Mucosa of rectum (tissue), 2 donors: ENCODE data around the gene TREX2.

Experiments
- H3K27ac ChIP-seq, 2 donors: one replicate each; pipeline ENCODE4 v1.7.0; 2013; ENCODE audit warnings: inconsistent platforms in 2 of 2, low read depth in 2 of 2, low read length in 2 of 2
- H3K27me3 ChIP-seq, 2 donors: one replicate each; pipeline ENCODE4 v1.7.0; 2013; ENCODE audit warnings: low read length in 2 of 2; ENCODE audit not compliant: control insufficient read depth in 2 of 2, insufficient read depth in 2 of 2
- H3K36me3 ChIP-seq, 2 donors: one replicate each; pipeline ENCODE4 v1.7.0; 2013; ENCODE audit warnings: low read length in 2 of 2; ENCODE audit not compliant: control insufficient read depth in 2 of 2, insufficient read depth in 2 of 2
- H3K4me1 ChIP-seq, 2 donors: one replicate each; pipeline ENCODE4 v1.7.0; 2013; ENCODE audit warnings: low read length in 2 of 2, mild to moderate bottlenecking in 1 of 2; ENCODE audit not compliant: control insufficient read depth in 2 of 2, insufficient read depth in 2 of 2
- H3K4me3 ChIP-seq, 2 donors: one replicate each; pipeline ENCODE4 v1.7.0; 2013; ENCODE audit warnings: low read length in 2 of 2
- H3K9ac ChIP-seq, 2 donors: one replicate each; pipeline ENCODE4 v1.7.0; 2013; ENCODE audit warnings: low read length in 2 of 2, low read depth in 1 of 2, mild to moderate bottlenecking in 1 of 2
- H3K9me3 ChIP-seq, 2 donors: one replicate each; pipeline ENCODE4 v1.7.0; 2013; ENCODE audit warnings: low read length in 2 of 2; ENCODE audit not compliant: control insufficient read depth in 2 of 2
- donor health status: healthy.
- donor health status: Normal muscosa, but diverticular disease.

The TREX2 gene

DNA sequence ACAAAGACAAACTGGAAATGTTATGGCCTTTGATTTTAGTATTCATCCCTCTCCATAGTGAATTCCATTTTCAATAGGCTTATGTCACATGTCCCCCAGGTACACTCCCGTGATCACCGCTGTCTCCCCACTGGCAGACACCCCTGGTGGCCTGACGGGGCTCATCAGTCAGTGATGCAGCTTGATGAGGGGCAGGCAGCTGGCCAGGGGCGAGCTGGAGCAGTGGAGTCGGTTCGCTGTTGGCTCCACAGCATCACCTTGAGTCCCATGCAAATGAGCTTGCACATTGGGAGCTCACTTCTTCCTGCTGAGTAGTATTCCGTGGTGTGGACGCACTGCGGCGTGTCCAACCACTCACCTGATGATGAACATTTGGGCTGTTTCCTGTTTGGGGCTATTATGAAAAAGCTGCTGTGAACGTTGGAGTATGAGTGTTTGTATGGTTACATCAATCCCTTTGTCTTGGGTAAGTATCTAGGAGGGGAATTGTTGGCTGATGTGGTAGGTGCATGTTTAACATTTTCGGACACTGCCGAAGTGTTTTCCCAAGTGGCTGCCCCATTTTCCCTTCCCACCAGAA, 5.2 kb downstream of the TREX2 start:
- H3K27ac ChIP-seq, result no peak overlapping the region
- no peaks in the 10 kb centered on the region for H3K9me3 ChIP-seq
- no peaks in the 10 kb centered on the region for H3K36me3 ChIP-seq
- no peaks in the 10 kb centered on the region for H3K4me1 ChIP-seq
- H3K4me3 ChIP-seq, result no peak overlapping the region
- H3K9ac ChIP-seq, result no peak overlapping the region
- peaks cover 0 to 2% of the 10 kb centered on the region in 2 donors for H3K27me3 ChIP-seq

DNA sequence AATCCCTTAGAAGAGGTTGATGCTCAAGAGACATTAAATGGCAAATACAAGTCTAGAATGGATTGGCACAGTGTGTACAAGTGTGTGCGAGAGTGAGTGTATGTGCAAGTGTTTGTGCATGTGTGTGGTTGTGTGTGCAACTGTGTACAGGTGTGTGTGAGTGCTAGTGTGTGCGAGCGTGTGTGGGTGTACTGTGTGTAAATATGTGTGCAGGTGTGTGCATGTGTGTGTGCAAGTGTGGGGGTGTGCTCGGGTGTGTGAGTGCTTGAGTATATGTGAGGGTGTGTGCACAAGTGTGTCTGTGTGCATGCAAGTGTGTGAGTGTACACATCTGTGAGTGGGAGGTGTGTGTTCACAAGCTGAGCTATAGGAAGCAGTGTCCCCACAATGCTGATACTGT, 5.9 kb downstream of the TREX2 start:
- Histone ChIP-seq H3K9me3 (no peaks in the 10 kb centered on the region), H3K27ac (no peak overlapping the region), H3K9ac (no peak overlapping the region), H3K36me3 (no peaks in the 10 kb centered on the region), H3K4me1 (no peaks in the 10 kb centered on the region), H3K4me3 (no peak overlapping the region), H3K27me3 (peaks cover 0 to 2% of the 10 kb centered on the region in 2 donors)

DNA sequence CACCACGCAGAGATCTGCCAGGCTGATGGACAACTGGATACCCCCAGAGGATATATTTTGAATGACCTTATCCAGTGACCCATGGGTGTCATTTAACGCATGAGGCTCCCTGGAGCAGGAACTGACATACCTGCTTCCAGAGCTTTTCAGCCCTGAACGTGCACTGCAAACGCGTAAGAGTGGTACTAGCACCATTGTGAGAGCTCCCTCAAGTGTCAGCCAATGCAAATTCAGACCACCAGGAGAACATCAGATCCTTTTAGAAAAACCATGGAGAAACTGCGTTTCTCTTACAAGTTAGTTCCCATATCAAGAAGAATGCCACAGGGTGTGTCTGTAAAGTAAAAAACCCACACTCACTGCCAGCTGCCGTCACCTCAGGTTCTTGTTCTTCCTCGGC, 7.3 kb downstream of the TREX2 start:
- no peaks in the 10 kb centered on the region for H3K9me3 ChIP-seq

DNA sequence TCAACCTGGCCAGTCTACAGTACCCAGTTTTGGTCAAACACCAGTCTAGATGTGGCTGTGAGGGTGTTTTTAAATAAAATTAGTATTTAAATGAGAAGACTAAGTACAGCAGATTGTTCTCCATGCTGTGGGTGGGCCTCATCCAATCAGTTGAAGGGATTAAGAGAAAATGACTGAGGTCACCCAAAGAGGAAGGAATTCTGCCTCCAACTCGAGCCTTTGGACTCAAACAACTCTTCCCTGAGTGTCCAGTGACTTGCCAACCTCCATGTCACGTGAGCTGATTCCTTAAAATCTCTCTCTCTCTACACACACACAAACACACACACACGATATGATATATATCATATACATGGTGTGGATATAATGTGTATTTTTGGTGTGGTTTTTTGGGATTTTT, 10.0 kb downstream of the TREX2 start:
- no peaks in the 10 kb centered on the region for H3K36me3 ChIP-seq
- no peak overlapping the region for H3K27ac ChIP-seq
- no peak overlapping the region for H3K4me3 ChIP-seq
- H3K4me1 ChIP-seq, result no peaks in the 10 kb centered on the region
- H3K9ac ChIP-seq, result no peak overlapping the region
- H3K9me3 ChIP-seq, result peaks cover 0 to 1% of the 10 kb centered on the region in 2 donors
- H3K27me3 ChIP-seq, result peaks cover 2 to 5% of the 10 kb centered on the region in 2 donors

More for the DNA sequence above, 7.3 kb downstream of the TREX2 start:
- Histone ChIP-seq H3K36me3 (no peaks in the 10 kb centered on the region), H3K27me3 (peaks cover 0 to 2% of the 10 kb centered on the region in 2 donors), H3K4me3 (no peak overlapping the region), H3K27ac (no peak overlapping the region), H3K9ac (no peak overlapping the region), H3K4me1 (no peaks in the 10 kb centered on the region)

DNA sequence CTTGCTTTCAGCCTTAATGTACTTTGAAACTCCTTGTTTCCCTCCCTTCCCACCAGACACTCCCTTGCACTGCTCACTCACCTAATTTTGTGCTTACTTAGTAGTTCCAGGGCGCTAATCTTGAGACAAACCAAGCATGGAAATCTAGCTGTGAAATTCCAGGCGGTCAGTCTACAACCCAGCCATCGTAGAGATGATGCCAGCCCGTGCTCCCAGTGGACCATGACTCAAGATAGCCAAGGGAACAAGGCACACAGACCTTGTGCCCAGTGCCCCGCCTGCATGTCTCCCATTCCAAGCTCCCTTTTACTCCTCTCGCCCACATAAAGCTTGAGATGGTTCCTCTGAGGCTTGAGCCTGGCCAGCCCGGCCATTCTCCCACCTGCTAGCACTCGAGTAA, 11.1 kb downstream of the TREX2 start:
- Histone ChIP-seq H3K4me1 (no peaks in the 10 kb centered on the region), H3K27ac (no peak overlapping the region), H3K4me3 (no peak overlapping the region), H3K27me3 (peaks cover under 1 to 5% of the 10 kb centered on the region in 2 donors), H3K9ac (no peak overlapping the region), H3K9me3 (peaks cover 0 to 3% of the 10 kb centered on the region in 2 donors), H3K36me3 (no peaks in the 10 kb centered on the region)

DNA sequence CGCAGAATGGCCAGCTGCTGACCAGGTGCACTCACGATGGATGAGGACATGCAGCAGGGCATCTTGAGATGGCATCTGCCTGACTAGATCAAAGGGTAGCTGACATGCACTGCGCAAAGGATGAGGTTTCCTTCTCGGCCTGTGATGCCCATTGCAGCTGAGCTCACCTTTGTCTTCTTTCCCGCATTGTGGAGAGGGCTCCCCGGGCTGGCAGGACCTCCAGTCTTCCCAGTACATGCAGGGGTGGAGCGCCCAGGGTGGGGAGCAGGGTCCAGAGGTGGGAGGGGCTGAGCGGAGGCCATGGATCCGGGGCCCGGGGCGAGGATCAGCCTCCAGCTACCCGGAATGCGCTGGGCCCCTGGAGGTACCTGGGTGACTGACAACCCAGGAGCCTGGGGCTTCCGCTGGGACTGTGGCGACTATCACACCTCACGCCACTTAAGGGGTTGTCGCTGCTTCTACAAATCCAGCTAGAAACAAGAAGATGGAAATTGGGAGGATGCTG, 12.0 kb downstream of the TREX2 start:
- Histone ChIP-seq H3K9me3 (peaks cover 0 to 3% of the 10 kb centered on the region in 2 donors), H3K4me3 (no peak overlapping the region), H3K27ac (no peak overlapping the region), H3K4me1 (no peaks in the 10 kb centered on the region), H3K9ac (no peak overlapping the region), H3K27me3 (peaks cover 0 to 5% of the 10 kb centered on the region in 2 donors), H3K36me3 (no peaks in the 10 kb centered on the region)

DNA sequence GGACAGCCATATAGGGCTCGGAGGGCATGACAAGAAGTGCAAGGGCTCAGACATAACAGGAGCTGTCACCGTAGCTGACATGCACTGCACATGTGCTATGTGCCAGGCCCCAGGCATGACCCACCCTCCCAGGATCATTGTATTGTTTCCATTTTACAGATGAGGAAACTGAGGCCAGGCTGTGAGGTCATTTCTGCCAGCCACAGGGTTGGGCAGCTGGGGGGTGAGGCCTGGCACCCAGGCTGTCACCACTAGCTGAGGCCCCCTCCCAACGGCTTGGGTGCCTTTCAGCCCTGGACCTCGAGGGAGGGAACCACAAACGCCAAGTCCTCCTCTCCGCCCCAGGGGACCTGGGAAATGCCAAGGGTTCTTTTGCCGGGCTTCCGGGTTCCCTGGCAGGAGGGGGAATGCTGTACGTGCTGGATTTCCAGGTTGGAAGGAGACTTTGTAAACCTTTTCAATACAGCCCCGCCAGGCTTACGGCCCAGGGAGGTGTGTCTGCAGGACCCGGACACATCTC, 12.6 kb downstream of the TREX2 start:
- Histone ChIP-seq H3K9ac (no peak overlapping the region), H3K9me3 (peaks cover 0 to 3% of the 10 kb centered on the region in 2 donors), H3K27me3 (peaks cover 0 to 5% of the 10 kb centered on the region in 2 donors), H3K27ac (no peak overlapping the region), H3K36me3 (no peaks in the 10 kb centered on the region), H3K4me1 (no peaks in the 10 kb centered on the region), H3K4me3 (no peak overlapping the region)

DNA sequence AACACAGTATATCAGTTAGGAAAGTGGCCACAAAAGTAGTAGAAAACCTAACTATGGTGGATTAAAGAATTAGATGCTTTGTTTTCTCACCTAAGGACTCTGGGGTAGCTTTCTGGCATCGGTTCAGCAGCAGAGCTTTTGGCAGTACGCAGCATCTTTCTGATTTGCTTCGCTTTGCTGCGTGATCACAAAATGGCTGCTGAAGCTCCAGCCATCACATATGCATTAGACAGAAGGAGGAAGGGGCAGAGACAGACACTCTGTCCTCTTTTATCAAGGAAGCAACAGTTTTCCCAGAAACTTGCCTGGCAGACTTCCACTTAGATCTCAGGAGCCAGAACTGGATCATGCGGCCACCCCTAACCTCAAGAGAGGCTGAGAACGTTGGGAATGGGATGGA, 15.1 kb downstream of the TREX2 start:
- H3K9me3 ChIP-seq, result peaks cover 0 to 3% of the 10 kb centered on the region in 2 donors
- no peaks in the 10 kb centered on the region for H3K4me1 ChIP-seq
- H3K4me3 ChIP-seq, result no peak overlapping the region
- H3K27me3 ChIP-seq, result peaks cover 0 to 5% of the 10 kb centered on the region in 2 donors
- no peak overlapping the region for H3K9ac ChIP-seq
- H3K27ac ChIP-seq, result no peak overlapping the region
- H3K36me3 ChIP-seq, result no peaks in the 10 kb centered on the region

DNA sequence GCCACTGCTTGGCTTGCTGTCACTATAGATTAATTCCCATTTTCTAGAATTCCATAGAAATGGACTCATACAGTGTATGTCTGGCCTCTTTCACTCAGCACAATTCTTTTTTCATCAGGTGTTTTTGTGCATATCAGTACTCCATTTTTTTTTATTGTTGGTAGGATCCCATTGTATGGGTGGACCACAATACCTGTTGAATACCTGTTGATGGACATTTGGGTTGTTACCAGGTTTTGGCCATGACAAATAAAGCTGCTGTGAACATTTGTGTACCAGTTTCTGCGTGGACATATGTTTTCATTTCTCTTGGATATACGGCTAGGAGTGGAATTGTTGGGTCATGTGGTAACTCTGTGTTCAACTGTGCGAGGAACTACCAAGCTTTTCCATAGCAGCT, 19.7 kb downstream of the TREX2 start:
- Histone ChIP-seq H3K27ac (no peak overlapping the region), H3K9me3 (peaks cover 0 to 3% of the 10 kb centered on the region in 2 donors), H3K4me1 (no peaks in the 10 kb centered on the region), H3K27me3 (peaks cover 0 to 2% of the 10 kb centered on the region in 2 donors), H3K36me3 (no peaks in the 10 kb centered on the region), H3K4me3 (no peak overlapping the region), H3K9ac (no peak overlapping the region)

DNA sequence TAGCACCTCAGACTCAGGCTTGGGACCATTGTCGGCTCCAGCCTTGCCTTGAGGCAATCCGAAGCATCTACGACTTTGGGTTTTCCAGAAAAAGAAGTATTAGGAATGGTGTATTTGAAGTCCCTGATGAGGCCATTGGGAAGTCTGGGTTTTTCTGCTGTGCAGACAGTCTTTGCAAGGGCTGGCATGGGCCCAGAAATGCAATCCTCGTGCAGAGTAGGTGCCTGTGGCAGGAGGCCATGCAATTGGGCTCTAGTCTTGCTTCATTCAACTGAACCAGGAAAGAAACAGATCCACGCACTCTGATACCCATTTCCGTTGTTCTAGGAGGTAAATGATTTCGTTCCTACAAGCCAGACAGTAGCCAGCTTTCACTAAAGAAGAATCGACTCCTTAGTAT, 22.2 kb downstream of the TREX2 start:
- Histone ChIP-seq H3K9me3 (no peaks in the 10 kb centered on the region), H3K27me3 (peaks cover 0 to 2% of the 10 kb centered on the region in 2 donors), H3K36me3 (no peaks in the 10 kb centered on the region), H3K4me1 (no peaks in the 10 kb centered on the region), H3K27ac (no peak overlapping the region), H3K9ac (no peak overlapping the region), H3K4me3 (no peak overlapping the region)
